DOHH2 (cell line): ENCODE data around the gene MYH11.

Source experiments
- H3F3A ChIP-seq: fragments of 200-600 bp; sonication (generic), shearing (Covaris generic); 2 replicates; pipeline ENCODE4 v1.6.0; 2016; ENCODE audit warnings: antibody characterized with exemption, mild to moderate bottlenecking; ENCODE audit not compliant: control insufficient read depth, insufficient read depth
- H3K27ac ChIP-seq: fragments of 200-600 bp; sonication (generic); 2 replicates; pipeline ENCODE4 v1.5.1; 2014; ENCODE audit warnings: low read depth, mild to moderate bottlenecking, low read length, moderate library complexity
- H3K27me3 ChIP-seq: fragments of 200-600 bp; sonication (generic); 2 replicates; pipeline ENCODE4 v1.6.1; 2014; ENCODE audit warnings: mild to moderate bottlenecking, low read length, mixed read lengths; ENCODE audit not compliant: control insufficient read depth
- H3K36me3 ChIP-seq: fragments of 200-600 bp; sonication (generic); 2 replicates; pipeline ENCODE4 v1.6.1; 2014; ENCODE audit warnings: mild to moderate bottlenecking, low read length, moderate library complexity, mixed read lengths; ENCODE audit not compliant: control insufficient read depth
- H3K4me1 ChIP-seq: fragments of 200-600 bp; sonication (generic); 2 replicates; pipeline ENCODE4 v1.6.1; 2014; ENCODE audit warnings: mild to moderate bottlenecking, low read length, mixed read lengths; ENCODE audit not compliant: control insufficient read depth
- H3K4me2 ChIP-seq: fragments of 200-600 bp; sonication (generic); 2 replicates; pipeline ENCODE4 v1.6.0; 2014; ENCODE audit warnings: mild to moderate bottlenecking, low read length, moderate library complexity
- H3K4me3 ChIP-seq: fragments of 200-600 bp; sonication (generic); 2 replicates; pipeline ENCODE4 v1.5.1; 2014; ENCODE audit warnings: mild to moderate bottlenecking, low read length, mixed read lengths
- H3K79me2 ChIP-seq: fragments of 200-600 bp; sonication (generic); 2 replicates; pipeline ENCODE4 v1.6.1; 2014; ENCODE audit warnings: mild to moderate bottlenecking, low read length, mixed read lengths; ENCODE audit not compliant: control insufficient read depth
- H3K9me2 ChIP-seq: fragments of 200-600 bp; sonication (generic); replicated peaks from 2 replicates; pipeline ENCODE4 v1.6.1; 2014; ENCODE audit warnings: mild to moderate bottlenecking, low read length, mixed read lengths; ENCODE audit not compliant: control insufficient read depth
- H3K9me3 ChIP-seq: fragments of 200-600 bp; sonication (generic); 2 replicates; pipeline ENCODE4 v1.6.1; 2014; ENCODE audit warnings: antibody characterized with exemption, low read length, mixed read lengths; ENCODE audit not compliant: control insufficient read depth, insufficient read depth
- H4K20me1 ChIP-seq: fragments of 200-600 bp; sonication (generic); 2 replicates; pipeline ENCODE4 v1.6.0; 2014; ENCODE audit warnings: low read depth, mild to moderate bottlenecking, antibody characterized with exemption, low read length, moderate library complexity; ENCODE audit not compliant: control insufficient read depth, insufficient read depth
- EZH2phosphoT487 ChIP-seq: fragments of 200-600 bp; sonication (generic); IDR thresholded peaks from 2 replicates; pipeline ENCODE4 v1.6.1; 2017; ENCODE audit warnings: borderline replicate concordance, mild to moderate bottlenecking, antibody characterized with exemption, low read length, moderate library complexity, mixed read lengths
- TF ChIP-seq, protein P1 (sequence below): fragments of 200-600 bp; sonication (generic); IDR thresholded peaks from one replicate; pipeline ENCODE4 v1.5.1; 2014; ENCODE audit warnings: antibody characterized with exemption, mild to moderate bottlenecking, low read depth, low read length; ENCODE audit not compliant: poor library complexity, severe bottlenecking

Gene MYH11

GRCh38 chr16:15653227-15653626 is 203.6 kb downstream of the MYH11 start:
- Histone ChIP-seq H3K27ac (no peak overlapping the region), H3K4me1 (peaks cover 39% of the 10 kb centered on the region), H4K20me1 (0 out of 2 replicates have a peak, but pooled peaks cover 12% of the 10 kb centered on the region), H3K79me2 (peaks cover 79% of the 10 kb centered on the region), H3K4me3 (no peak overlapping the region), H3K9me3 (no peaks in the 10 kb centered on the region), H3K27me3 (no peaks in the 10 kb centered on the region), H3K9me2 (no peaks in the 10 kb centered on the region), H3K36me3 (peaks cover 39% of the 10 kb centered on the region), H3F3A (no peaks in the 10 kb centered on the region; the same call in 1 of the 2 replicates), H3K4me2 (peak overlapping the region; percentile 79)
- no peak for TF ChIP-seq EZH2phosphoT487
- TF ChIP-seq, protein P1, sequence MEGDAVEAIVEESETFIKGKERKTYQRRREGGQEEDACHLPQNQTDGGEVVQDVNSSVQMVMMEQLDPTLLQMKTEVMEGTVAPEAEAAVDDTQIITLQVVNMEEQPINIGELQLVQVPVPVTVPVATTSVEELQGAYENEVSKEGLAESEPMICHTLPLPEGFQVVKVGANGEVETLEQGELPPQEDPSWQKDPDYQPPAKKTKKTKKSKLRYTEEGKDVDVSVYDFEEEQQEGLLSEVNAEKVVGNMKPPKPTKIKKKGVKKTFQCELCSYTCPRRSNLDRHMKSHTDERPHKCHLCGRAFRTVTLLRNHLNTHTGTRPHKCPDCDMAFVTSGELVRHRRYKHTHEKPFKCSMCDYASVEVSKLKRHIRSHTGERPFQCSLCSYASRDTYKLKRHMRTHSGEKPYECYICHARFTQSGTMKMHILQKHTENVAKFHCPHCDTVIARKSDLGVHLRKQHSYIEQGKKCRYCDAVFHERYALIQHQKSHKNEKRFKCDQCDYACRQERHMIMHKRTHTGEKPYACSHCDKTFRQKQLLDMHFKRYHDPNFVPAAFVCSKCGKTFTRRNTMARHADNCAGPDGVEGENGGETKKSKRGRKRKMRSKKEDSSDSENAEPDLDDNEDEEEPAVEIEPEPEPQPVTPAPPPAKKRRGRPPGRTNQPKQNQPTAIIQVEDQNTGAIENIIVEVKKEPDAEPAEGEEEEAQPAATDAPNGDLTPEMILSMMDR: no peak
